GM12878 (cell line): Measurements from ENCODE around the gene SPATA32. TPM values are rescaled to one million over a fixed set of nuclear protein-coding genes. Genes with fewer than 3 reads are reported as not detected.

Source experiments
- ATAC-seq: fragments of 200-7000 bp; cut with Tn5 transposase; 3 replicates; pipeline ENCODE4 v1.9.1; 2020; ENCODE audit warnings: mild to moderate bottlenecking, moderate library complexity
- BruUV-seq: library from RNA; stranded (reverse); fragments of 400-500 nt; replicated peaks from 2 replicates; lab custom pipeline; 2021; lab: Mats Ljungman, UMichigan
- CTCF ChIA-PET: fragments of 300-600 bp; sonication (Branson Sonifier 250); formaldehyde crosslinking; extraction: SDS; loops from one replicate; lab custom pipeline; 2021; ENCODE audit warnings: inconsistent platforms; lab: Yijun Ruan, JAX
- POLR2A ChIA-PET: fragments of 350-600 bp; formaldehyde crosslinking; extraction: SDS; loops from one replicate; lab custom pipeline; 2021; ENCODE audit warnings: inconsistent platforms; lab: Charles Lee
- RAD21 ChIA-PET: fragments of 300-600 bp; sonication (Branson Sonifier 250); formaldehyde crosslinking; loops from one replicate; lab custom pipeline; 2023; ENCODE audit warnings: antibody characterized with exemption; ENCODE audit not compliant: unreplicated experiment; lab: Charles Lee
- SMC1A ChIA-PET: fragments of 300-600 bp; sonication (Branson Sonifier 250); formaldehyde crosslinking; loops from one replicate; lab custom pipeline; 2023; ENCODE audit not compliant: unreplicated experiment, uncharacterized antibody; lab: Charles Lee
- DNase-seq: peaks from one replicate; pipeline ENCODE4 v3.0.0-alpha.2; 2011; ENCODE audit warnings: low read depth, low spot score
- FAIRE-seq: peaks from 3 replicates; lab custom pipeline; 2011; peaks lifted over from hg19 to GRCh38; lab: Jason Lieb, UNC
- H2AFZ ChIP-seq: 2 replicates; pipeline ENCODE4 v1.6.0; 2011; ENCODE audit warnings: low read depth, low read length, control low read depth; ENCODE audit not compliant: control insufficient read depth
- H3K27ac ChIP-seq: 2 replicates; pipeline ENCODE4 v1.5.1; 2011; ENCODE audit warnings: control low read depth; ENCODE audit not compliant: control insufficient read depth, insufficient read depth
- H3K27me3 ChIP-seq, 2 experiments: replicated peaks in 1 of 2; 2 replicates each; pipeline versions ENCODE4 v1.6.0 to v1.6.1; 2011; ENCODE audit warnings: low read length in 1 of 2; ENCODE audit not compliant: control insufficient read depth in 2 of 2, insufficient read depth in 2 of 2
- H3K36me3 ChIP-seq, 2 experiments: 2 replicates each; pipeline ENCODE4 v1.5.1; 2011; ENCODE audit warnings: low read length in 1 of 2; ENCODE audit not compliant: control insufficient read depth in 2 of 2, insufficient read depth in 2 of 2
- H3K4me1 ChIP-seq: 2 replicates; pipeline ENCODE4 v1.6.1; 2011; ENCODE audit warnings: mild to moderate bottlenecking, low read length, moderate library complexity, mixed read lengths; ENCODE audit not compliant: control insufficient read depth, insufficient read depth
- H3K4me2 ChIP-seq: 2 replicates; pipeline ENCODE4 v1.6.0; 2011; ENCODE audit warnings: control low read depth; ENCODE audit not compliant: control insufficient read depth, insufficient read depth
- H3K4me3 ChIP-seq: fragments of 200-600 bp; sonication (generic); 2 replicates; pipeline ENCODE4 v1.5.1; 2016
- H3K79me2 ChIP-seq: 2 replicates; pipeline ENCODE4 v1.6.0; 2011; ENCODE audit warnings: low read length; ENCODE audit not compliant: control insufficient read depth, insufficient read depth
- H3K9ac ChIP-seq: 2 replicates; pipeline ENCODE4 v1.8.0; 2011; ENCODE audit warnings: low read length, control low read depth, mixed read lengths; ENCODE audit not compliant: control insufficient read depth, insufficient read depth
- H3K9me3 ChIP-seq: replicated peaks from 3 replicates; pipeline ENCODE4 v1.5.1; 2011; ENCODE audit warnings: mild to moderate bottlenecking, low read length; ENCODE audit not compliant: control insufficient read depth, insufficient read depth
- H4K20me1 ChIP-seq: 2 replicates; pipeline ENCODE4 v1.6.0; 2011; ENCODE audit not compliant: control insufficient read depth, insufficient read depth
- ATF2 ChIP-seq: IDR thresholded peaks from 2 replicates; pipeline ENCODE4 v1.6.1; 2012; ENCODE audit warnings: low read length, inconsistent platforms
- BCL3 ChIP-seq: IDR thresholded peaks from 2 replicates; pipeline ENCODE4 v1.6.1; 2011; ENCODE audit warnings: borderline replicate concordance, low read depth, mild to moderate bottlenecking, moderate library complexity, low read length; ENCODE audit not compliant: insufficient read depth, poor library complexity, severe bottlenecking
- EZH2 ChIP-seq: IDR thresholded peaks from 2 replicates; pipeline ENCODE4 v1.6.1; 2012; ENCODE audit warnings: low read depth, mild to moderate bottlenecking, control low read depth, inconsistent platforms, low read length, borderline replicate concordance; ENCODE audit not compliant: control insufficient read depth
- FOXM1 ChIP-seq: IDR thresholded peaks from 2 replicates; pipeline ENCODE4 v1.6.1; 2012; ENCODE audit warnings: low read depth, mild to moderate bottlenecking, inconsistent platforms, low read length, moderate library complexity
- KLF5 ChIP-seq: fragments of 450-650 bp; IDR thresholded peaks from 2 replicates; pipeline ENCODE4 v1.6.1; 2014; ENCODE audit warnings: mild to moderate bottlenecking; ENCODE audit not compliant: partially characterized antibody
- PRDM15 ChIP-seq: fragments of 450-650 bp; formaldehyde crosslinking; IDR thresholded peaks from 2 replicates; pipeline ENCODE4 v1.4.0; 2020; ENCODE audit warnings: mild to moderate bottlenecking, moderate library complexity
- RBBP5 ChIP-seq: fragments of 200-600 bp; sonication (generic); conservative IDR thresholded peaks from 2 replicates; pipeline ENCODE4 v1.6.1; 2016
- ZNF274 ChIP-seq: IDR thresholded peaks from one replicate; pipeline ENCODE4 v1.8.0; 2011; ENCODE audit not compliant: insufficient read length, insufficient read depth
- ZNF687 ChIP-seq: fragments of 450-650 bp; IDR thresholded peaks from 2 replicates; pipeline ENCODE4 v1.6.1; 2017; ENCODE audit warnings: mild to moderate bottlenecking, moderate library complexity
- WGBS: methylation state at CpG from one replicate; pipeline ENCODE4 v1.1.6; 2016; ENCODE audit warnings: low lambda C conversion rate; ENCODE audit not compliant: insufficient replicate concordance, insufficient coverage; ENCODE audit errors: missing lambda C conversion rate; 5-methylcytosine and 5-hydroxymethylcytosine counted together
- in situ Hi-C: fragments of 300-500 bp; cut with MboI; formaldehyde crosslinking; loops from 9 replicates; pipeline ENCODE4 v1.14.3; 2018; ENCODE audit warnings: mixed read lengths
- intact Hi-C: fragments of 100-400 bp; cut with micrococcal nuclease; formaldehyde crosslinking; loops from one replicate; pipeline ENCODE4 v1.14.2; 2022; ENCODE audit not compliant: unreplicated experiment
- polyA plus RNA-seq, 11 experiments: library from polyadenylated mRNA; depleted of rRNA in 4 of 11; unstranded in 6 of 11; stranded (reverse) in 5 of 11; fragments of >200 nt; fragmentation: Nextera tagmentation in 4 of 11; fragmentation: Illumina TruSeq in 1 of 11; extraction: Ambion mirVana in 4 of 11; extraction: Trizol in 1 of 11; gene quantifications; 1 replicate in 1 of 11; 2 replicates in 10 of 11; pipeline versions ENCODE4 v1.2.1 to v1.2.3, GENCODE V29; 2011 to 2016; ENCODE audit warnings: inconsistent platforms in 2 of 11, missing spikeins in 2 of 11, low read depth in 1 of 11
- total RNA-seq, 4 experiments: library from RNA; depleted of rRNA in 3 of 4; stranded (reverse); fragments of >200 nt in 3 of 4; fragmentation: Illumina TruSeq in 1 of 4; extraction: Trizol in 1 of 4; gene quantifications; 2 replicates each; pipeline versions ENCODE4 v1.2.1 to v1.2.3, GENCODE V29; 2013 to 2021

The SPATA32 gene
- total and polyA plus RNA-seq, 10 of the 15 experiments (the other 5 are each of a cell fraction or from before 2014, with no cell fraction given): 0.03 to 0.35 (median 0.11) TPM; not detected in 3

GRCh38 chr17:45225964-45226530 lies 35.8 kb downstream of the SPATA32 start:
- Histone ChIP-seq H3K27ac (peak overlapping the region; percentile 100), H2AFZ (no peak overlapping the region), H3K9me3 (no peaks in the 10 kb centered on the region), H3K27me3 (no peaks in the 10 kb centered on the region), H3K9ac (peak overlapping the region; percentile 92), H3K4me1 (peaks cover 74% of the 10 kb centered on the region), H3K79me2 (peaks cover 95% of the 10 kb centered on the region), H3K4me2 (peak overlapping the region; percentile 100), H4K20me1 (no peaks in the 10 kb centered on the region), H3K36me3 (peaks cover 0 to 3% of the 10 kb centered on the region in 2 experiments; a peak in 1 of 4 replicates), H3K4me3 (peak overlapping the region; percentile 89)
- BruUV-seq: no TSS peak
- intact Hi-C loops: loop anchor here (5.0 kb wide), 1 partner anchor 91 kb away; the partner anchor contains the start of gene MAP3K14
- ChIA-PET RAD21 (interaction anchor here (0.6 to 2.3 kb wide), 21 partner anchors 9 to 450 kb away, joined by 3 to 22 read pairs (median 4); partner anchors contain the start of genes ACBD4, HEXIM1, HEXIM2 and MAP3K14), CTCF (interaction anchor here (0.7 to 2.7 kb wide), 15 partner anchors 8 to 202 kb away, joined by 3 to 26 read pairs (median 5); partner anchors contain the start of genes ACBD4, HEXIM1, HEXIM2 and MAP3K14), SMC1A (interaction anchor here (0.7 to 4.6 kb wide), 19 partner anchors 9 to 177 kb away, joined by 3 to 22 read pairs (median 4); partner anchors contain the start of genes ACBD4, HEXIM2 and MAP3K14), POLR2A (interaction anchor here (0.5 to 11.4 kb wide), 17 partner anchors 9 to 206 kb away, joined by 3 to 140 read pairs (median 4); partner anchors contain the start of genes HEXIM1, HEXIM2 and MAP3K14)
- DNase-seq (peak; percentile 95), ATAC-seq (peak; percentile 56), FAIRE-seq (peak; percentile 80)
- 2% methylated on average over 11 of the region's 11 CpGs for WGBS
- in situ Hi-C loops: no loop called here
- TF ChIP-seq RBBP5 (no peak), KLF5 (no peak), FOXM1 (no peak), BCL3 (peak; percentile 91), ZNF274 (no peak), ATF2 (no peak), EZH2 (no peak), ZNF687 (peak; percentile 77; the same call in 1 of the 2 replicates), PRDM15 (CRISPR knock-in tag) (no peak)
